Cerebellar nuclear complex (tissue), 1 donor: ENCODE data around the gene BHLHE23.

Experiments
- DNase-seq, 2 experiments: peaks; one replicate each; lab custom pipeline; 2025; lab: John Stamatoyannopoulos, UW

Gene BHLHE23

GRCh38 chr20:62972845-62973745 lies 33.7 kb downstream of the BHLHE23 start:
- no peak for DNase-seq

GRCh38 chr20:62971950-62972844 lies 34.6 kb downstream of the BHLHE23 start:
- peak; percentile 7 to 55 for DNase-seq

GRCh38 chr20:62971211-62971949 lies 35.4 kb downstream of the BHLHE23 start:
- DNase-seq = no peak

- no peak for DNase-seq
These were observed 36.2 kb downstream of the BHLHE23 start for GRCh38 chr20:62970307-62971210.

GRCh38 chr20:62969939-62970306 lies 36.8 kb downstream of the BHLHE23 start:
- no peak for DNase-seq

GRCh38 chr20:62969179-62969760 lies 37.5 kb downstream of the BHLHE23 start:
- no peak for DNase-seq

- DNase-seq = no peak
These were observed 38.2 kb downstream of the BHLHE23 start for GRCh38 chr20:62968378-62969178.

- DNase-seq = no peak
These were observed 39.0 kb downstream of the BHLHE23 start for GRCh38 chr20:62967628-62968351.

- no peak for DNase-seq
These were observed 39.6 kb downstream of the BHLHE23 start for GRCh38 chr20:62967149-62967501.

GRCh38 chr20:62966212-62967148 lies 40.3 kb downstream of the BHLHE23 start:
- no peak for DNase-seq

- no peak for DNase-seq
These were observed 41.4 kb downstream of the BHLHE23 start for GRCh38 chr20:62965363-62965771.

- no peak for DNase-seq
These were observed 42.1 kb downstream of the BHLHE23 start for GRCh38 chr20:62964700-62965099.

GRCh38 chr20:62963614-62964397 lies 43.0 kb downstream of the BHLHE23 start:
- no peak for DNase-seq

GRCh38 chr20:62962891-62963613 lies 43.7 kb downstream of the BHLHE23 start:
- no peak for DNase-seq

- no peak for DNase-seq
These were observed 44.4 kb downstream of the BHLHE23 start for GRCh38 chr20:62962221-62962879.

GRCh38 chr20:62961799-62962198 lies 45.0 kb downstream of the BHLHE23 start:
- DNase-seq = no peak
